GM21526 (cell line): ENCODE results near the gene RAB6A.
"Not testable (repeated sequence)": the region's sequence is repeated elsewhere in the genome, so short reads cannot be mapped to it uniquely, and the experiment has no call there.

Source experiments
- ATAC-seq: cut with Tn5 transposase; IDR thresholded peaks from one replicate; pipeline ENCODE4 v1.9.1; 2021; ENCODE audit warnings: moderate library complexity; ENCODE audit not compliant: unreplicated experiment, low FRiP score

Gene RAB6A

GRCh38 chr11:73766763-73767162 lies 5.9 kb upstream of the RAB6A start:
- no peak for ATAC-seq

- ATAC-seq: no peak
Observed at GRCh38 chr11:73762732-73763131, 1.9 kb upstream of the RAB6A start.

- no peak for ATAC-seq
Observed at GRCh38 chr11:73761403-73761945, 600 bp upstream of the RAB6A start.

- ATAC-seq: peak; percentile 16
Observed at GRCh38 chr11:73760135-73760678, 667 bp downstream of the RAB6A start.

- ATAC-seq: no peak
Observed at GRCh38 chr11:73759610-73760134, 1.2 kb downstream of the RAB6A start.

GRCh38 chr11:73758451-73758850 lies 2.4 kb downstream of the RAB6A start:
- ATAC-seq: no peak

- no peak for ATAC-seq
Observed at GRCh38 chr11:73757598-73757997, 3.3 kb downstream of the RAB6A start.

- ATAC-seq: no peak
Observed at GRCh38 chr11:73755670-73756069, 5.2 kb downstream of the RAB6A start.

GRCh38 chr11:73753938-73754337 lies 6.9 kb downstream of the RAB6A start:
- no peak for ATAC-seq

GRCh38 chr11:73752903-73753302 lies 8.0 kb downstream of the RAB6A start:
- ATAC-seq: no peak

GRCh38 chr11:73752216-73752867 lies 8.5 kb downstream of the RAB6A start:
- no peak for ATAC-seq

GRCh38 chr11:73750862-73751261 lies 10.0 kb downstream of the RAB6A start:
- not testable (repeated sequence) for ATAC-seq

- no peak for ATAC-seq
Observed at GRCh38 chr11:73750228-73750627, 10.6 kb downstream of the RAB6A start.

- ATAC-seq: no peak
Observed at GRCh38 chr11:73749118-73749517, 11.8 kb downstream of the RAB6A start.

GRCh38 chr11:73748300-73748699 lies 12.6 kb downstream of the RAB6A start:
- ATAC-seq: no peak

GRCh38 chr11:73747762-73748161 lies 13.1 kb downstream of the RAB6A start:
- ATAC-seq: no peak

- no peak for ATAC-seq
Observed at GRCh38 chr11:73746701-73747100, 14.2 kb downstream of the RAB6A start.

- ATAC-seq: no peak
Observed at GRCh38 chr11:73743045-73743444, 17.8 kb downstream of the RAB6A start.

GRCh38 chr11:73735959-73736358 lies 24.9 kb downstream of the RAB6A start:
- not testable (repeated sequence) for ATAC-seq

GRCh38 chr11:73734993-73735392 lies 25.9 kb downstream of the RAB6A start:
- ATAC-seq: no peak

- ATAC-seq: not testable (repeated sequence)
Observed at GRCh38 chr11:73734011-73734410, 26.9 kb downstream of the RAB6A start.

GRCh38 chr11:73732936-73733335 lies 27.9 kb downstream of the RAB6A start:
- not testable (repeated sequence) for ATAC-seq
